DND-41 (cell line): ENCODE results near the gene SLC25A42.
A peak's percentile ranks its signal among the peaks of the same experiment; 100 is the strongest.

Source experiments
- ATAC-seq: fragments of 200-7000 bp; cut with Tn5 transposase; 3 replicates; pipeline ENCODE4 v1.9.1; 2021; ENCODE audit warnings: low read depth; ENCODE audit not compliant: insufficient read depth
- DNase-seq: peaks from one replicate; pipeline ENCODE4 v3.0.0-alpha.2; 2020
- H2AFZ ChIP-seq: 2 replicates; pipeline ENCODE4 v1.6.0; 2012; ENCODE audit warnings: low read depth, low read length
- H3K27ac ChIP-seq: 2 replicates; pipeline ENCODE4 v1.5.1; 2012; ENCODE audit warnings: low read length, inconsistent platforms
- H3K27me3 ChIP-seq: fragments of 200-600 bp; sonication (generic); 2 replicates; pipeline ENCODE4 v1.6.0; 2012; ENCODE audit warnings: low read length, mild to moderate bottlenecking, inconsistent platforms; ENCODE audit not compliant: insufficient read depth, poor library complexity
- H3K36me3 ChIP-seq: 2 replicates; pipeline ENCODE4 v1.5.1; 2012; ENCODE audit warnings: low read length, inconsistent platforms; ENCODE audit not compliant: insufficient read depth
- H3K4me1 ChIP-seq: 2 replicates; pipeline ENCODE4 v1.5.1; 2012; ENCODE audit warnings: mild to moderate bottlenecking, low read length; ENCODE audit not compliant: insufficient read depth
- H3K4me2 ChIP-seq: 2 replicates; pipeline ENCODE4 v1.6.0; 2012; ENCODE audit warnings: mild to moderate bottlenecking, moderate library complexity, low read length, inconsistent platforms; ENCODE audit not compliant: insufficient read depth
- H3K4me3 ChIP-seq, 2 experiments: fragments of 200-600 bp in 1 of 2; shearing (Covaris generic) in 1 of 2; 2 replicates each; pipeline ENCODE4 v1.5.1; 2012 to 2016; ENCODE audit warnings: inconsistent platforms in 2 of 2, low read length in 2 of 2, mild to moderate bottlenecking in 2 of 2, low read depth in 1 of 2, moderate library complexity in 1 of 2
- H3K79me2 ChIP-seq: 2 replicates; pipeline ENCODE4 v1.6.0; 2012; ENCODE audit warnings: low read length, inconsistent platforms; ENCODE audit not compliant: insufficient read depth
- H3K9ac ChIP-seq: 2 replicates; pipeline ENCODE4 v1.6.0; 2012; ENCODE audit warnings: low read depth, mild to moderate bottlenecking, inconsistent platforms, low read length, moderate library complexity
- H3K9me3 ChIP-seq: 2 replicates; pipeline ENCODE4 v1.5.1; 2012; ENCODE audit warnings: low read length, moderate library complexity, mild to moderate bottlenecking, inconsistent platforms; ENCODE audit not compliant: insufficient read depth, severe bottlenecking
- H4K20me1 ChIP-seq: 2 replicates; pipeline ENCODE4 v1.6.0; 2012; ENCODE audit warnings: low read length; ENCODE audit not compliant: insufficient read depth
- EZH2 ChIP-seq: IDR thresholded peaks from 3 replicates; pipeline ENCODE4 v1.6.1; 2012; ENCODE audit warnings: borderline replicate concordance, low read depth, mild to moderate bottlenecking, moderate library complexity, low read length, inconsistent platforms; ENCODE audit not compliant: severe bottlenecking
- TF ChIP-seq, protein P1 (sequence below): IDR thresholded peaks from 2 replicates; pipeline ENCODE4 v1.5.1; 2012; ENCODE audit warnings: borderline replicate concordance, low read length, moderate library complexity, mild to moderate bottlenecking; ENCODE audit not compliant: poor library complexity, severe bottlenecking; ENCODE audit errors: extremely low read depth

The SLC25A42 gene

DNA sequence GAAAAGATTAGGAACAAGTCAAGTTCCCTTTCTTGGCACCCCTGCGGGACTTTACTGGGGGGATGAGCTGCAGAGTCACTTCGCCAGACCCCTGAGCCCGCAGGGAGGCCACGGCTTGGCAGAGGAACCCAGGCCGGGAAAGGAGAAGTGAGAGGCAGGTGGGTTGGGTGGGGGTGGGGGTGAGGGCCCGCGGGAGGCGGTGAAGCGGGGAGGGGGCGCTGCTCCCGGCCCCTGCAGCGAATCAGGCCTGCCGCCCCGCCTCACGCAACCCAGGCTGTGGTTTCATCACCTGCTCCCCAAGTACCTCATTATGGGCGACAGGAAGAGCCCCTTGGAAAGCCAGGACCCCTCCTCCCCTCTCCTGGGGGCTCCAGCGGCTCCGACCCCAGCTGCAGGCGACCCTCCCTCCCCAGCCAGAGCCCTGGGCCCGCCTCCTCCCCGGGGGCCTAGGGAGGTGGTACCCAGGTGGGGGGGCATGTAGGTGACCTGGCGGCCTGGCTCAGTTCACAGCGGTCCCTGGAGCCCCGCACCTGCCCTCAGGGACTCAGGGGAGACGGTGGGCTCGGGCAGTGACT, 96.8 kb downstream of the SLC25A42 start:
- no peak overlapping the region; the same call in 1 of the 2 replicates for H3K27ac ChIP-seq
- no peak overlapping the region for H3K4me3 ChIP-seq
- H3K9ac ChIP-seq, result no peak overlapping the region
- TF ChIP-seq, protein P1, sequence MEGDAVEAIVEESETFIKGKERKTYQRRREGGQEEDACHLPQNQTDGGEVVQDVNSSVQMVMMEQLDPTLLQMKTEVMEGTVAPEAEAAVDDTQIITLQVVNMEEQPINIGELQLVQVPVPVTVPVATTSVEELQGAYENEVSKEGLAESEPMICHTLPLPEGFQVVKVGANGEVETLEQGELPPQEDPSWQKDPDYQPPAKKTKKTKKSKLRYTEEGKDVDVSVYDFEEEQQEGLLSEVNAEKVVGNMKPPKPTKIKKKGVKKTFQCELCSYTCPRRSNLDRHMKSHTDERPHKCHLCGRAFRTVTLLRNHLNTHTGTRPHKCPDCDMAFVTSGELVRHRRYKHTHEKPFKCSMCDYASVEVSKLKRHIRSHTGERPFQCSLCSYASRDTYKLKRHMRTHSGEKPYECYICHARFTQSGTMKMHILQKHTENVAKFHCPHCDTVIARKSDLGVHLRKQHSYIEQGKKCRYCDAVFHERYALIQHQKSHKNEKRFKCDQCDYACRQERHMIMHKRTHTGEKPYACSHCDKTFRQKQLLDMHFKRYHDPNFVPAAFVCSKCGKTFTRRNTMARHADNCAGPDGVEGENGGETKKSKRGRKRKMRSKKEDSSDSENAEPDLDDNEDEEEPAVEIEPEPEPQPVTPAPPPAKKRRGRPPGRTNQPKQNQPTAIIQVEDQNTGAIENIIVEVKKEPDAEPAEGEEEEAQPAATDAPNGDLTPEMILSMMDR, result no peak
- no peak for TF ChIP-seq EZH2
- H3K9me3 ChIP-seq, result no peaks in the 10 kb centered on the region
- H3K79me2 ChIP-seq, result no peaks in the 10 kb centered on the region
- no peak overlapping the region for H2AFZ ChIP-seq
- no peaks in the 10 kb centered on the region for H4K20me1 ChIP-seq
- peaks cover 14% of the 10 kb centered on the region for H3K36me3 ChIP-seq
- H3K4me2 ChIP-seq, result no peak overlapping the region
- peak; percentile 24 for DNase-seq
- ATAC-seq, result no peak; the same call in 2 of the 3 replicates
- H3K27me3 ChIP-seq, result no peaks in the 10 kb centered on the region
- H3K4me1 ChIP-seq, result no peaks in the 10 kb centered on the region

- H3K36me3 ChIP-seq, result peaks cover 4% of the 10 kb centered on the region
- no peaks in the 10 kb centered on the region for H4K20me1 ChIP-seq
- H3K4me3 ChIP-seq, result no peak overlapping the region
- no peak for ATAC-seq
- TF ChIP-seq EZH2, result no peak
- TF ChIP-seq, protein P1, result no peak
- H3K9ac ChIP-seq, result no peak overlapping the region
- no peaks in the 10 kb centered on the region for H3K9me3 ChIP-seq
- no peak for DNase-seq
- H3K4me2 ChIP-seq, result no peak overlapping the region
- H2AFZ ChIP-seq, result no peak overlapping the region
- no peaks in the 10 kb centered on the region for H3K79me2 ChIP-seq
- H3K4me1 ChIP-seq, result no peaks in the 10 kb centered on the region
- H3K27me3 ChIP-seq, result no peaks in the 10 kb centered on the region
- no peak overlapping the region for H3K27ac ChIP-seq
These were observed 98.7 kb downstream of the SLC25A42 start for GRCh38 chr19:19162495-19162894.
